Measurements from ENCODE around the gene NOTCH1.

Gene NOTCH1

DNA sequence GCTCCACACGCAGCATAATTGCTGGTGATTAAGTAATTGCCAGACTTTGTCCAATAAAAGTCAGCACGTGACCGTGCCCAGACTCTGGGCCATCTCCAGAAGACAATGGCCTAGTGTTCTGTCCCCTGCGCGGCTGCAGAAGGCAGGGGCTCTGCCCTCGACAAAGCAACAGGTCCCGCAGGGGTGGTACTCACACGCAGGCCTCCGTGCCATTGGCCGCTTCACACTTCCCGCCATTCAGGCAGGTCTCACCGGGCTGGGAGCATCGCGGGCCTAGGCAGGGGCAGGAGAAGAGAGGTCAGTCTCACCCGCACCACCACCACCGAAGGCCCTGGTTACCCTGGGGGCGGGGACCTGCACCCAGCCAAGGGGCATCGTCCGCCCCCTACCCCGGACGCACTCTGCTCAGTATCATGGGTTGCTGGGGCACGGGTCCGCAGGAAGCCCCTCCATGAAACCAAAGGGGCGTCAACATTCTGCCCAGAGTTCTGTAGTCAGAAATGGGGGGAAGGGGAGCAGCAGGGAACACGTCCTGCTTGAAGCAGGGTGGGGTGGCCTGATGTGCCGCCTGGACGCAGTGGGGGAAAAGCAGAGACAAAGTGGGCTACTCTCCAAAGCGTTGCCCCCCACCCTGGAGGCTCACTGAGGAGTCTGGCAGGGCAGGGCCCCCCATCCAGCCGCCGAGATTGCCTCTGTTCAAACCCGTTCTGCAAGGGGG is 1.9 kb downstream of the NOTCH1 start:
- no peak for DNase-seq

DNA sequence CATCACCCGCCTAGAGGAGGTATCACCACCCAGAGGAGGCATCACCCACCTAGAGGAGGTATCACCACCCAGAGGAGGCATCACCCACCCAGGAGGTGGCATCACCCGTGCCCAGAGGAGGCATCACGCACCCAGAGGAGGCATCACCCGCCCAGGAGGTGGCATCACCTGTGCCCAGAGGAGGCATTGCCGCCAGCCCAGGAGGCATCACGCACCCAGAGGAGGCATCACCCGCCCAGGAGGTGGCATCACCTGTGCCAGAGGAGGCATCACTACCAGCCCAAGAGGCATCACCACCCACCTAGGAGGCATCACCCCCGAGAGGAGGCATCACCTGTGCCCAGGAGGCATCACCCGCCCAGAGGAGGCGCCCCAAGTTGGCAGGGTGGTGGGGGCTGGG is 2.6 kb downstream of the NOTCH1 start:
- DNase-seq, result no peak

DNA sequence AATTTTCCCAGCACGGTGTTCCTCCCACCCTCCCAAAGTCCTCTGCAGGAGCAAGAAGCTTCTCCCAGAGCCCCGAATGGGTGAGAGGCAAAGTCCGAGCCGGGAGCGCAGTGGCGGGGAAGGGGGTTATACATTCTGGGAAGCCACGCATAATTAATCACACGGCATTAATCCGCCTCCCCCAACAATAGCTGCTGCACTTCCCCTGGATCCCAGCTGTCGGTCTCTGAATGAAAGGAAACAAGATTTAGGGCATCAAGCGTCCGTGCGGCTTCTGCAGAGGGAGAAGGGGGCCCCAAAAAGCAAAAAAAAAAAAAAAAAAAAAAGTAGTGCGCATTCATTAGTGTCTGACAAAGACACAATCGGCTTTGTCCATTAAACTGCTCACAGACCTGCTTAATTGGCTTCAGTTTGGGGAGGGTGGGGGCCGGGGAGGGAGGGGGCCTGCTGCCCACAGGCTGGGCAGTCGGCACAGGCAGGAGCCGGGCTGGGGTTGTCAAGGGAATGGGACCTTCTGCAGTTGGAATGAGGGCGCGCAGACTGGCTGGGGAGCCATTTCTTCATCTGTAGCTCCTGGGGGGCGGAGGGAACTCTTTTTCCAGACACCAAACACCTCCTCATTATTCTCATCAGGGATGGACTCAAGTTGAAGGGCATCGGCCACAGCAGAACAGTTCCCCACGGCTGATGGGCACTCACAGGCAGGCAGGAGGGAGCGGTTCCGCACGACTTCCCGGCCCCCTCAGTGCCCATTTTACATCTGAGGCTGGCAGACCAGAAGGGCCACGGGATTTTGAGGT is 3.4 kb downstream of the NOTCH1 start:
- no peak for DNase-seq

DNA sequence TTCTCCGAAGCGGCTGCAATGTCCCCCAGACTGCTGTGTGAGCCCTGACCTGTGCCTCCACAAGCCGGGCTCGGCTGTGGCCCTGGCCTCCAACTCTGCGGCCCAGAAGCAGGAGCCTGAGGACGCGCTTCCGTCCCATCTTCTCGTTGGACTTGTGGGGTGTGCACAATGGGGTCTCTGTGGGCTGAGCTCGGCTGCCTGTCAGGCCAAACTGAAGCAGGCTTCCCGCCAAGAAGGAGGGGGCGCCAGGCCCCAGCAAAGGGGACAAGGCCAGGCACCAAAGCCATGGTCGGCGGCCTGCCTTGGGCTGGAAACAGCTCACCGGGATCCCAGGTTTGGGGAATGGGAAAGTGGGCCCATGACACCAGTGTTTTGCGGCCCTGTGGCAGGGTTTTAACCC is 4.1 kb downstream of the NOTCH1 start:
- no peak for DNase-seq

DNA sequence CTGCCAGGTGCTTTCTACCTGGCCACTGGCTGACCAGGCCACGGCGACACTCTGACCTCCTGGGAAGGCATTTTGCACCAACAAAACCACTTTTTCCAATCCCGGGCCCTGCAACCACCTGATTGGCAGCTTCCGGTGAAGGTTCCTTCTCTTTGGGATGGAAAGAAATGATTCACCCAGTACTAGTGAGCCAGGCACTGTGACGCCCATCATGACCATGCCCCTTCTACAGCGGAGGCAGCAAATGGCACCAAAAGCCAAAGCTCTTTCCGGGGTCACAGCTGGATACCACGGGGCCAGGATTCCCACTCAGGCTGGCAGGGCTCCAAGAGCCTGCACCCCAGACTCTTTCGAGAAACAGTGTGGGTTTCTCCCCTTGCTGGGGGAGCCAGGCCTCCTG is 4.7 kb downstream of the NOTCH1 start:
- no peak for DNase-seq

DNA sequence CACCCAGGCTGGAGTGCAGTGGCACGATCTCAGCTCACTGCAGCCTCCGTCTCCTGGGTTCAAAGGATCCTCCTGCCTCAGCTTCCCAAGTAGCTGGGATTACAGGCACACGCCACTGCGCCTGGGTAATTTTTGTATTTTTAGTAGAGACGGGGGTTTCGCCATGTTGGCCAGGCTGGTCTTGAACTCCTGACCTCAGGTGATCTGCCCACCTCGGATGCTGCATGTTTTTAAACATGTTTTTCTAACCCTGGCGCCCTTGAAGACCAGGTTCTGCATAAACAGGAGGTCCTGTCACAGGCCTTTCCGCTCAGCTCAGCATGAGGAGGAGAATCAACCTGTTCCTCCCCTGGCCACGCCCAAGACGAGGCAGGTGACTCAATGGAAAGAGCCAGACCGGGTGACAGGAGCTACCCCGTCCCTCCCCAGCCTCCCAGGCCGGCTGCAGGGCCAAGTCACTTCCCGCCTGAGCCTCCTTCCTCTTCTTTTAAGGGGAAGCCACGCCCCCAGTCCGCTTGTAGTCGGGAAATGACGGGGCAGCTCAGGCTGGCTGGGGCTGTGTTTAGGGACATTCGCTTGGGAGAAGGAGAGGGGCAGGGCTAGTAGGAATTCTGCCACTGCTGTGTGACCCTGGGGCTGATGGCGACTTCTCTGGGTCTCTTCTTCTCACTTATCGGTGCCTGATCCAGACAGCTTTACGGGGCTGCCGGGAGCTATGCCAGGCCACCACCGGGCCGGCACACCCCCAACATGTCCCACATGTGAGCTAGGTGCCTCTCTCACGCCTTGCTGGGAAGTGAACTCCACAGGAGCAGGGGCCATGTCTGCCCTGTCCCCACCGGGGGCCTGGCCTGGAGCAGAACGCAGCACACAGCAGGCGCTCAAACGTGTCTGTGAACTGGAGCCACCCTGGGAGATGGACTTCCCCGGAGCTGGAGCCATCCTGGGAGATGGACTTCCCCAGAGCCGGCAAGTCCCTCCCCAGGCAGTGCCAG is 6.1 kb downstream of the NOTCH1 start:
- peak; percentile 97 for DNase-seq

DNA sequence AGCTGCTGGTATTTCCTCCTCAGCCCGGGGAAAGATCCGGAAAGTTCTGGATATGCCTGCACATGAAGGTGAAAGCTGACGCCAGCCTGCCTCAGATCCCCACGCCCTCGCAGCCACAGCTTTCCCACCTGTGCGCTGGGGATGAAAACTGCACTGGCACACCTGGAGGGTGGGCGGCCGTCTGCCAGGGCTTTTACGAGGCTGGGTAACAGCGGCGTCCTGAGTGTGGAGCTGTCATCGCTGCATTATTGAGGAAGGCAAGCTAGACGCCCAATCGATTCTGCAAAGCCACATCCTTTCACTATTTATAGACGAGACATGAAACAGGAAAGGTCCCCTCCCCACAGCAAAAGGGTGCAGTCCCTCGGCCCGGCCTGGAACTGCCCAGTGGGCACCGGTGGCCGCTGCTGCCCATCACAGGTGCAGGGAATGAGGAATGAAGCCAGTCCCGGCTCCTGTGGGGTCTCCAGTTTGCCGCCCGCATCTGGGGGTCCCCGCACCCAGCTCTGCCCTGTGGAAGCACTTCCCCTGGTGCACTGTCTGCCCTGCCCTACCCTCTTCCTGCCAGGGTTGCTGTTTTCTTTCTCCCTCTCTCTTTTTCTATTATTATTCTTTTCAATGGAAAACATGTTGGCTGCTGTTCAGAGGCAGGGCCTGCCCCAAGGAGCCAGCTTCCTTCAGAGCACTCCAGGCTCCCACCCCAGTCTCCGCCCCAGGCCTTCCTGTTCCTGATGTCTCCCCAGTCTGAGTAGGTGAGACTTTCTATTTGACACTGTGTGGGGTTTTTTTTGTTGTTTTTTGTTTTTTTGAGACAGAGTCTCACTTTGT is 7.0 kb downstream of the NOTCH1 start:
- peak; percentile 76 for DNase-seq

DNA sequence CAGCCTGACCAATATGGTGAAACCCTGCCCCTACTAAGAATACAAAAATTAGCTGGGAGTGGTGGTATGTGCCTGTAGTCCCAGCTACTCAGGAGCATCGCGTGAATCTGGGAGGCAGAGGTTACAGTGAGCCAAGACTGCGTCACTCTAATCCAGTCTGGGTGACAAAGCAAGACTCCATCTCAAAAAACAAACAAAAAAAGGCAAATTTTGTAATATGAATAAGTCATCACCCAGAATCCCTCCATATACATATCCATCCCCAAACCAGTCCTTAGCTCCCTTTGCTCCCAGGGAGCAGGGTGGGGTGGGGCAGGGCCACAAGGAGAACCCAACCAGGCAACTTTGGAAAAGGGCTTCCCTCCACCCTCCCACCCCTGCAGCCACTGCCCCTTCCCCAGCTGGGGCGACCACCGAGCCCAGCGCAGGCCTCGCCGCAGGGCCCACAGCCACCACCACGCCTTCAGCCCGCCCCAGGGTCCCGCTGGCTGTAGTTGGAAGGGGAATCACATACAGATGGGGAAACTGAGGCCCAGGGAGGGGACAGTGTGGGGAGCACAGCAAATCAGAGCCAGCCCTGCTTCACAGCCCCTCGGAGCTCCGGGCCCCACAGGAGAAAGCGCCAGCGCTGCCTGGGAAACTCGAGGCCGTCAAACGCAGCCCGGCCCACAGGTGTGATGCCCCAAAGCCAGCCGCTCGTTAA is 7.8 kb downstream of the NOTCH1 start:
- no peak for DNase-seq

DNA sequence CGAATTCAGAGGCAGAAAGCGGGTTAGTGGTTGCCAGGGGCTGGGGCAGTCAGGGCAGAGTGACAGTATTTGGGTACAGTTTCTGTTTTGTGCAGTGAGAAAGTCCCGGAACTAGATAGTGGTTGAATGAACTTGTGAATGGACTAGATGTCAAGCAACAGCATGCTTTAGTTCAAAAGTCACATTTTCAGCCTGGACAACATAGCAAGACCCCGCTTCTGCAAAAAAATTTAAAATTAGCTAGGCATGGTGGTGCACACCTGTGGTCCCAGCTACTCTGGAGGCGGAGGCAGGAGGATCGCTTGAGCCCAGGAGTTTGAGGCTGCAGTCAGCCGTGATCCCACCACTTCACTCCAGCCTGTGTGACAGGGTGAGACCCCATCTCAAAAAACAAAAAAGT is 8.4 kb downstream of the NOTCH1 start:
- DNase-seq, result no peak

DNA sequence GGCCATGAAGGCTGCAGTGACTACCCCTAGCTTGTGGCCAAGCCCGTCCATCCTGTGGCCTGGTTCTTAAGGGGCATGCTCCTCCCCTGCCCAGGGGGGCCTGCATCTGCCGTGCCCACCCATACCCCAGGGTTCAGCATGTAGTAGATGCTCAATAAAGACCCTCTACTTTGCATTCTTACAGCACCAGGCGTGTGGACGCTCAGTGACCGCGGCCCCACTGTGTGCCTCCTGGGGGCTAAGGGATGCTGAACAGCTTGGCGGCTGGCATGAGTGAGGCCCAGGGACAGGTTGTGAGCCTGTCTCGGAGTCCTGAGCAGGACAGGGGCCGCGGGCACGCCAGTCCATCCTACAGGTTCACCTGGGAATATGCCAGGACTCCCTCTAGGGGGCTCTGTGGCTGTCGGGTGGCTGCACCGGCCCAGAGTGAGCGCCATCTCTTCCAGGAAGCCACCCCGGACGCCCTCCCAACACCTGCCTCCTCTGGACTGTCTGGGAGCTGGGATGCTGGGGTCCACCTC is 9.1 kb downstream of the NOTCH1 start:
- no peak for DNase-seq

DNA sequence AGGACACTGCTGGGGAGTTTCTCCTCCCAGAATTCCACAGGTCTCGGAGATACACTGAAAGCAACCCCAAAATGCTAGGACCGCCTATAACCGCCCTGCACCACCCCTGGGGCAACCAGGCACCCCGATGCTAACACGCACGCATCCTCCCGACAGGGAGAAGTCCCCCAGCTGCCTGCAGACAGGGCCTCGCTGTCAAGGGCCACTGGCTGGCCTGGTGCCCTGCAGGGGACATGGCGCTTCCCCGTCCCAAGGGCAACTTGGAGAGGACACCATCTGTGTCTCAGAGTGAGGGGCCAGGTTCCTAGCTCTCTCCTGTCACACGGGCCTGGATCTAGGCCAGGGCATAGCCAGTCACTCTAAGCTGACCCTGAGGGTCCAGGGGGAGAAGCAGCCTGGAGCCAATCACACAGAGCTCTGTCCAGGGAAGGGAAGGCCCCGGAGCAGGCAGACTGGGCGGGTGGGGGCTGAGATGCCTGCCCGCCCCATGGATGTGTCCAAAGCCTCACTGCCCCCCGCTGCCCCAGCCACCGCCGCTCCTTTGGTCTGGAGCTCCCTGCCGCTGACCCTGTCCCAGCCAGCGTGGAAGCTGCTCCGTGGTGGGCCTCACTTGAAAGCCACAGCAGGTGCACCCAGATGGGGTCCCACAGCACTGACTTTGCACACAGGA is 9.7 kb downstream of the NOTCH1 start:
- no peak for DNase-seq

DNA sequence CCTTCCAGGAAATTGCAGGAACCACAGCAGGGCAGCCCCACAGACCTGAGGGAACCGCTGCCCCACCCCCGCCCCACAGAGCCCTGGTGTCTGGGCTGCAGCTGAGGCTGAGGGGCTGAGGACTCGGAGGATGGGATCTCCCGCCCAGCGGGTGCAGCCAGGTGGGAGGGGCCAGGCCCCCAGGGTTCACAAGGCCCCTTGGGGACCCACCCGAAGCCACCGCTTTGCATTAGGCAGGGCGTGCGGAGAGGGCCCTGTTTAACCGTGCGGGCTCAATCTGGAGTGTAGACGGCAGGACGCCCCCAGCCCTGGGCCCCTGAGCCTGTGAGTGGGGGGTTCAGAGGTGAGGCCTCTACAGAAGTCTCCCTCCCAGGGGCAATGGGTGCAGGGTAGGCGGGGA is 10.8 kb downstream of the NOTCH1 start:
- no peak for DNase-seq

DNA sequence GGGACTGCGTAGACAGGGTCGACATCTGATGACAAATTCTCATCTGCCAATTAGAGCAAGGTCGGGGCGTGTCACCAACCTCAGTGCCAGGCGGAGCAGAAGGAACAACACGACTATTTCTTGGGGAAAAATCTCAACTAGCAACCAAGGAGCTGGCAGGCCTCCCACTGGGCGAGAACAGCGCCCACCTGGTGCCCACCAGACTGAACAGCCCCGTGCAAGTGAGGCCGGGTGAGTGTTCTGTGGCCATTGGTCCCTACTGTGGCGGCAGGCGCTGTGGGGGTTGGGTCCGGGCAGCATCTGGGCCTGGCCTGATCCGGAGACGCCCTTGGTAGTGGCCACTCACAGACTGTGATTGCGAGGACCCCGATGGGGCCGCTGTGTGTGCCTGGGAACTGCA is 11.5 kb downstream of the NOTCH1 start:
- DNase-seq, result no peak

DNA sequence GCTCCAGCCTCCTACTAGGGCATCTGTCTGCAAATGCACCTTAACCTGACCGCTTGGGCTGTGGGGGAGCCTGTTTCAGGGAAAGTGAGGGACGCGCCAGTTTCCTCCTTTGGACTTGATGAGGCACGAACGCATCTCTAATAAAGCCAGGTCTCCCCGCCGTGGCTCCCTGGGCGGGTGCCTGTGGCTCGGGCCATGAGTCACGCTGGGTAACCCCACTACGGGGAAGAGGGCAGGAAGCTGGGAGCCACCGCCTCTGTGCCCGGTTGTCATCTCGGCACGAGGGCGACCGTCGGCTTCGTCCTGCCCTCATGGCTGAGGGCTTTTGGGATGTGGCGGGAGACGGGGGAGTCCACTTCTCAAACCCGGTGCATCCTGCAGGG is 12.1 kb downstream of the NOTCH1 start:
- DNase-seq, result peak; percentile 88

DNA sequence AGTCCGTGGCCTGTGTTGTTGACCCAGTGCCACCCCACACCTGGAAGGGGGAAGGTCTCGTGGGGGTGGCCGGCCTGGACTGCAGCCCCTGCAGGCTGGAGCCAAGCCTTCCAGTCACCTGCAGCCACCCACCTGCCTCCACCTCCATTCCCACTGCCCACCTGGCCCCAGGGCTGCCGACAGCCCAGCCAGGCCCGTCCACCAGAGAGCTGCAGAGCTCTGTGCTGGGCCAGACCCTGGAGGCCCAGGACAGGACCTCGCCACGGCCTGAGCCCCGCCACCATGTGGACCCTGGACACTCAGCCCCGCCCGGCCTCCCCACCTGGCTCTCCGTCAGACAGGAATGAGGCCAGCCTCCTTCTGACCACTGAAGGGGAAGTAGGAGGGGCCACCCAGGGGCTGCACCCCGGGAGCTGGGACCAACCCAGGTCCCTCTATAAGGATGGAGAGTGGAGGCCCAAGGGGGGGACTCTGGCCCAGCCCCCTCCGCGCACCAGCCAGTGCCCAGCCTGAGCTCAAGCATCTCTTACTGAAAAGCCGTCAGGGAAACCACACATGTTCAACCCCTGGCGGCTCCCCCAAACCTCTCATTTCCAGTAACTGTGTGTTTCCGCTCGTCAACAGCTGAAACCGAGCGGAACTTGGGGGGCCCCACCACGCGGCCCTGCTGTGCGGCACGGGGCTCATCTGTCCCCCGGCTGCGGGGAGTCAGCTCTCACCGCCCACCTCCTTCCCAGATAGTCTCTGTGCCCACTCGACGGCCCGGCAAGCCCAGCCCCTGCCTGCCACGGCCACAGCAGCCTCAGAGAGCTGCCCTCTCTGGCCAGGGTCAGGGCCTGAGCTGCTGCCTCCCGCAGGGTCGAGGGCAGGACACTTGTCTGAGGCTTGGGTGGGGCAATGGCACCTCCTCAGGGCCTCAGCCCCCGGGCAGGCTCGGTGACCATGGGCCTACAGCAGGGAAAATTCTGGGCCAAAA is 12.8 kb downstream of the NOTCH1 start:
- peak; percentile 85 for DNase-seq

DNA sequence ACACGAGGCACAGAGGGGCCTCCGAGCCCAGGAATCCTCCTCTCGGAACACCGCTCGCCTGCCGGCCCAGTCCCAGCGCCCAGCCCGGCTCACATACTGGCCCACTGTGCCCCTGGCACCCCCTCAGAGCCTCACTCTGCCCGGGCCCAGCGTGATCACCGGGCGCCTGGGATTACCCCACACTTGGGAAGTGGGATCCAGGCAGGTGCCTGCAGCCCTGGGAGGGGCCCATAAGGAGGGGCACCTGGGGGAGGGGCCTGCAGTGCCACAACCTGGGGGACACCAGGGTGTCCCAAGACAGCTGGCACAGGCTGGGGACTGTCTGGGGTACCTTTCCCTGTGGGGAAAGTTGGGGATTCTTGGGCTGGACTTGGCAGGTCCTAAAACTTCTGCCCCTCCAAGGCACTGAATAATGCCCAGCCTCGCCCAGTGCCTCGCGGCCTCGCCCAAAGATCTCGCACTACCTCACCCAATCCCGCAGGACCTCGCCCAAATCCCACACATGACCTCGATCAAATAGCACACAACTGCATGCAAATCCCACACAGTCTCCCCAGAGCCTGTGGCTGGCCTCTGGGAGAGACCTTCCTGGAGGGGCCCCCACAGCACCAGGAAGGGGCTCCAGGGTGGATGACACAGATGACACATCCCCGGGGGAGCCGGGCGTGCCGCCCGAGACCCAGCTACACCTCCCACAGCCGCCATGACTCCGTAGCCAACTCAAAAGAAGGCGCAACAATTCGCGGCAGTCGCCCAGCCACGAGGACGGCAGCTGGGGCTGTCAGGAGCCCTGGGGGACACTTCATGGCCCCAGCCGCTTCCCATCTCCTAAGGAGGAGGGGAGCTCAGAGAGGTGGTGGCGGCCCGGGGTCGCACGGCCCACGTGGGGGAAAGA is 13.7 kb downstream of the NOTCH1 start:
- peak; percentile 51 for DNase-seq

DNA sequence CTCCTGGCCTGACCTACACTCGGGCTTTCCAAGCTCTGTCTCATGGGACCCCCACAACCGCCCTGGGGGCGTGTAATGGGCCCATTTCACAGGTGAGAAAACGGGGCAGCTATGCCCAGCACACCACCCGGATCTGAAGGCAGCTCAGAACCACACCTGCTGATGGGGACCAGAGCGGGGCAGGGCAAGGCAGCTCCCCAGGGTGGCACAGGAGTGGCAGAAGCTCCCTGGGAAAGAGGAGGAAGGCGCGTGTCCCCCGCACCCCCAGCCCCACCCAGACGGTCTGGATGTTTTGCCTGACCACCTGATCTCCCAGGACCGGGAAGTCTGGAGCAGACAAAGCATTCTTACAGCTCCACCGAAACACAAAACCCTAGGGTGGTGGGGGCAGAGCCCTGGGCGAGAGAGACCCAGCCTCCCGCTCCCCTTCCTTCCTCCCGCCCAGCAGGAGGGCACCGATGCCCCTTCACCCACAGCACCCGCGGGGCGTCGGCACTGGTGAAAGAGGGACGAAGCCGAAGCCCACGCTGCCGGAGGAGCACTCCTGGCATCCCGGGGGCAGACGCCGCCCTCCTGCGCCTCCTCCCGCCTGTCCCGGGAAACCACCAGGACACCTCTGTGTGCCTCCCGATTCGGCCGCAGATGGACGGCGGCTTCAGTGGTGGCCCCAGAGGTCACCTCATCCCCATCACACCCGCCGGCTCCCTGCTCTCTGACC is 14.5 kb downstream of the NOTCH1 start:
- DNase-seq, result no peak
